Central memory CD4-positive, alpha-beta T cell (primary cell): Measurements from ENCODE around the gene DHX15.

Experiments used
- DNase-seq: peaks from one replicate; pipeline ENCODE4 v3.0.0; 2022
- total RNA-seq, 3 experiments: gene quantifications; one replicate each; lab custom pipeline; 2026; lab: John Stamatoyannopoulos, UW

Gene DHX15
- total RNA-seq = 262 to 583 (median 359) reads per million in 3 experiments

- DNase-seq = peak; percentile 91
Observed at GRCh38 chr4:24584211-24584850, at the start of gene DHX15. TSS of gene DHX15 (minus strand) at chr4:24584554. CDS start at chr4:24584393, 161 bp downstream.

GRCh38 chr4:24632011-24632410 lies 47.7 kb upstream of the DHX15 start:
- no peak for DNase-seq

- DNase-seq = no peak
Observed at GRCh38 chr4:24630937-24631336, 46.6 kb upstream of the DHX15 start.

- no peak for DNase-seq
Observed at GRCh38 chr4:24625091-24625490, 40.7 kb upstream of the DHX15 start.

GRCh38 chr4:24624381-24624780 lies 40.0 kb upstream of the DHX15 start:
- no peak for DNase-seq

GRCh38 chr4:24622146-24622834 lies 37.9 kb upstream of the DHX15 start:
- no peak for DNase-seq

- no peak for DNase-seq
Observed at GRCh38 chr4:24615977-24616376, 31.6 kb upstream of the DHX15 start.

GRCh38 chr4:24614881-24615280 lies 30.5 kb upstream of the DHX15 start:
- no peak for DNase-seq

- DNase-seq = no peak
Observed at GRCh38 chr4:24613502-24613901, 29.1 kb upstream of the DHX15 start.

- DNase-seq = no peak
Observed at GRCh38 chr4:24611575-24611974, 27.2 kb upstream of the DHX15 start.

GRCh38 chr4:24607334-24607733 lies 23.0 kb upstream of the DHX15 start:
- no peak for DNase-seq

GRCh38 chr4:24605216-24605615 lies 20.9 kb upstream of the DHX15 start:
- DNase-seq = no peak

GRCh38 chr4:24604558-24605214 lies 20.3 kb upstream of the DHX15 start:
- DNase-seq = no peak

GRCh38 chr4:24603343-24603742 lies 19.0 kb upstream of the DHX15 start:
- no peak for DNase-seq

GRCh38 chr4:24601121-24601520 lies 16.8 kb upstream of the DHX15 start:
- DNase-seq = no peak

- no peak for DNase-seq
Observed at GRCh38 chr4:24599275-24599674, 14.9 kb upstream of the DHX15 start.

- DNase-seq = no peak
Observed at GRCh38 chr4:24598025-24598424, 13.7 kb upstream of the DHX15 start.

- no peak for DNase-seq
Observed at GRCh38 chr4:24595659-24596058, 11.3 kb upstream of the DHX15 start.

- DNase-seq = no peak
Observed at GRCh38 chr4:24594887-24595286, 10.5 kb upstream of the DHX15 start.

- DNase-seq = no peak
Observed at GRCh38 chr4:24589448-24589847, 5.1 kb upstream of the DHX15 start.

- no peak for DNase-seq
Observed at GRCh38 chr4:24588216-24588954, 4.0 kb upstream of the DHX15 start.

GRCh38 chr4:24583451-24584210 lies 723 bp downstream of the DHX15 start:
- DNase-seq = peak; percentile 51
